ENCODE data around the gene AP5Z1. TPM values are rescaled to one million over a fixed set of nuclear protein-coding genes. Genes with fewer than 3 reads are reported as not detected.

The AP5Z1 gene, protein sequence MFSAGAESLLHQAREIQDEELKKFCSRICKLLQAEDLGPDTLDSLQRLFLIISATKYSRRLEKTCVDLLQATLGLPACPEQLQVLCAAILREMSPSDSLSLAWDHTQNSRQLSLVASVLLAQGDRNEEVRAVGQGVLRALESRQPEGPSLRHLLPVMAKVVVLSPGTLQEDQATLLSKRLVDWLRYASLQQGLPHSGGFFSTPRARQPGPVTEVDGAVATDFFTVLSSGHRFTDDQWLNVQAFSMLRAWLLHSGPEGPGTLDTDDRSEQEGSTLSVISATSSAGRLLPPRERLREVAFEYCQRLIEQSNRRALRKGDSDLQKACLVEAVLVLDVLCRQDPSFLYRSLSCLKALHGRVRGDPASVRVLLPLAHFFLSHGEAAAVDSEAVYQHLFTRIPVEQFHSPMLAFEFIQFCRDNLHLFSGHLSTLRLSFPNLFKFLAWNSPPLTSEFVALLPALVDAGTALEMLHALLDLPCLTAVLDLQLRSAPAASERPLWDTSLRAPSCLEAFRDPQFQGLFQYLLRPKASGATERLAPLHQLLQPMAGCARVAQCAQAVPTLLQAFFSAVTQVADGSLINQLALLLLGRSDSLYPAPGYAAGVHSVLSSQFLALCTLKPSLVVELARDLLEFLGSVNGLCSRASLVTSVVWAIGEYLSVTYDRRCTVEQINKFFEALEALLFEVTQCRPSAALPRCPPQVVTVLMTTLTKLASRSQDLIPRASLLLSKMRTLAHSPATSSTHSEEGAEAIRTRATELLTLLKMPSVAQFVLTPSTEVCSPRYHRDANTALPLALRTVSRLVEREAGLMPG
- 21.8 to 48.3 TPM (median 36.3 TPM) in 5 replicates for total RNA-seq (2022; extraction: Qiagen RNA extraction)

DNA sequence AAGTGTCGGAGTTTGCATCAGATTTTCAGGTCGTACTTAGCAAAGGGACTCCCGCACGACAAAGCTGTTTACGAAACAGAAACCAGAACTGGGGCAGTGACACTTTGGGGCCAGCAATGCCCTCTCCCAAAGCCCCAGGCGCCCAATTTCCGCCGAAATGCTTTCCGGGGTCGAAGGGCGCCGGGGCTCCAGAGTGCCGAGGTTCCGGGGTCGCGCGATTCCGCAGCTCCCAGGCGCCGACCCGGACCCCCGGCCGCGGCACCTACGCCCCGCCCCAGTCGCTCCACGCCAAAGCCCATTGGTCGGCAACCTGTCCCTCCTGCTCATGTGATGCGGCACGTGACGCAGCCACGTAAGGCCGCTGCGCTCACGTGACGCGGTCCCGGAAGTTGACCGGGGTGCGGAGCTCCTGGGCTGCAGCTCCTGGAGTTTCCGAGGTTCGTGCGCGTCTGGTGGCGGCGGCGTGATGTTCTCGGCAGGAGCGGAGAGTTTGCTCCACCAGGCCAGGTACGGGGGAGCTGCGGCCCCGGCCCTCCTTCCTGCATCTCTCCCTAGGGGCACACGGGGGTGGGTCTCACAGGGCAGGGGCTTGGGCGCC, at the start of gene AP5Z1:
AP5Z1 (plus strand) TSS at position 374 of the 598 bp plus-strand sequence; CDS start at position 467, 93 bp downstream.

Other genes with a start within 250 kb of the AP5Z1 start
- gene FOXK1, start 93.3 kb upstream of the AP5Z1 start, total RNA-seq (2022; extraction: Qiagen RNA extraction): 10.6 to 13.2 TPM (median 11.8 TPM) in 5 replicates
- gene PAPOLB, start 86.4 kb downstream of the AP5Z1 start, total RNA-seq (2022; extraction: Qiagen RNA extraction): not detected in 5 replicates
- 1.3 to 2.8 TPM (median 2.1 TPM) in 5 replicates for gene RADIL, start 108.1 kb downstream of the AP5Z1 start, total RNA-seq (2022; extraction: Qiagen RNA extraction)
- not detected in 5 replicates for gene MMD2, start 183.6 kb downstream of the AP5Z1 start, total RNA-seq (2022; extraction: Qiagen RNA extraction)

Measured in A549 treated with CORT108297 at 1 μM for 4 hours (cell line).